ENCODE measurements around the gene ACAD8.

DNA sequence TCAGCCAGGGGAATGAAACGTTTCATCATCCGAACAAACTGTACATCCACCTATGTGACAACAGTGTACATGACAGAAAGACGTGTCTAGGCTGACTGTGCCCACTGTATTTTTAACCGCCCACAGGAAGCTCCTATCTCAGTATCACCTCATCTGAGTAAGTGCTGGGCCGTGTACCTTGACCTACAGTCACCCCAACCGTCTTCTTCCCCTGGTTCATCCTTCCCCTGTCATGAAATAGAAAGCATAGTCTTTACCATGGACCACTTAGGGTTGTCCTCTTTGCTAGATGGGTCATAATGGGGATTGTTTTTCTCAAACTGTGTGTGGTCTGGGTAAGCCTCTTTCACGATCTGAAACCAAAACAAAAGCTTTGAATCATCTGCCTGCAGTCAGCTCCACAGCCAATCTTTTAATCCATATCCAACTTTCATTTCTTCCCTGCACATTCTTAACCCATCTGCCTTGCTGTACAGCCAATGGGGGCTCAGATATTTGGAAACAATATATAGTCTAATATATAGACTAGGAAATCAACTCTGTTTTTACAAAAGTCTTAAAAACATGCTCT, 4.4 kb upstream of the ACAD8 start:
- no peak for TF ChIP-seq CTCF (IDR thresholded peaks at IDR 0.05)
- TF ChIP-seq POLR2A (IDR thresholded peaks at IDR 0.05): no peak
- TF ChIP-seq POLR2AphosphoS5 (IDR thresholded peaks at IDR 0.05): no peak
- TF ChIP-seq EP300 (IDR thresholded peaks at IDR 0.05): no peak

Measured in upper lobe of left lung (tissue), 4 donors.